Measurements from ENCODE around the gene BTNL8. TPM values are rescaled to one million over a fixed set of nuclear protein-coding genes. Genes with fewer than 3 reads are reported as not detected.

BTNL8 gene
- total and polyA plus RNA-seq, 2 donors: 0.10 TPM; not detected in 1

Small RNAs within 50 kb of the gene (small RNA-seq; reads per million reads assigned to genes)
- not detected for gene RF00019
- not detected for gene RPS29P12

Other genes starting within 250 kb of the BTNL8 start
- 18.2 TPM for gene FLT4, start 249.6 kb upstream of the BTNL8 start, total RNA-seq
- gene FLT4, start 249.6 kb upstream of the BTNL8 start, polyA plus RNA-seq: 8.4 TPM
- gene OR2Y1, start 159.1 kb upstream of the BTNL8 start, total RNA-seq: not detected
- not detected for gene OR2Y1, start 159.1 kb upstream of the BTNL8 start, polyA plus RNA-seq
- 50.6 TPM for gene MGAT1, start 96.4 kb upstream of the BTNL8 start, total RNA-seq
- gene MGAT1, start 96.4 kb upstream of the BTNL8 start, polyA plus RNA-seq: 179 TPM
- gene ZFP62, start 37.9 kb upstream of the BTNL8 start, total RNA-seq: 32.6 TPM
- gene ZFP62, start 37.9 kb upstream of the BTNL8 start, polyA plus RNA-seq: 17.4 TPM
- not detected for gene BTNL3, start 89.7 kb downstream of the BTNL8 start, total RNA-seq
- 0.04 TPM for gene BTNL3, start 89.7 kb downstream of the BTNL8 start, polyA plus RNA-seq
- gene BTNL9, start 141.1 kb downstream of the BTNL8 start, total RNA-seq: 7.0 TPM
- gene BTNL9, start 141.1 kb downstream of the BTNL8 start, polyA plus RNA-seq: 11.9 TPM
- not detected for gene OR2V1, start 232.0 kb downstream of the BTNL8 start, total RNA-seq
- gene OR2V1, start 232.0 kb downstream of the BTNL8 start, polyA plus RNA-seq: not detected
- not detected for gene OR2V2, start 248.4 kb downstream of the BTNL8 start, total RNA-seq
- gene OR2V2, start 248.4 kb downstream of the BTNL8 start, polyA plus RNA-seq: not detected

All from urinary bladder (tissue), 2 donors.